ENCODE data around the gene NPRL2.

NPRL2 gene

GRCh38 chr3:50299638-50299928 is 51.0 kb downstream of the NPRL2 start:
- no peaks in the 10 kb centered on the region for H3K9me2 ChIP-seq (replicated peaks; ENCODE audit: insufficient read depth, low read length)
- H3K9ac ChIP-seq (ENCODE audit: low read length), result peak overlapping the region; percentile 66
- no peaks in the 10 kb centered on the region for H3K27me3 ChIP-seq (ENCODE audit: low read length)
- no peaks in the 10 kb centered on the region for H3F3A ChIP-seq (ENCODE audit: insufficient read depth)
- H2AFZ ChIP-seq (ENCODE audit: low read depth, low read length, severe bottlenecking), result peak overlapping the region; percentile 78
- H3K4me2 ChIP-seq (ENCODE audit: low read depth, low read length, poor library complexity, severe bottlenecking), result peak overlapping the region; percentile 76
- H3K79me2 ChIP-seq (ENCODE audit: insufficient read depth, low read length), result no peaks in the 10 kb centered on the region
- peak overlapping the region; percentile 33 for H3K27ac ChIP-seq (ENCODE audit: low read depth, low read length)
- H3K9me3 ChIP-seq (ENCODE audit: insufficient read depth, low read length), result no peaks in the 10 kb centered on the region
- no peaks in the 10 kb centered on the region for H4K20me1 ChIP-seq (ENCODE audit: low read depth, low read length)
- H3K4me3 ChIP-seq (ENCODE audit: insufficient read depth, low read length, poor library complexity, severe bottlenecking), result peak overlapping the region; percentile 57
- no peak for TF ChIP-seq CTCF (IDR thresholded peaks at IDR 0.05; ENCODE audit: insufficient read depth, low read length, poor library complexity, severe bottlenecking)
- no peak for TF ChIP-seq EZH2phosphoT487 (conservative IDR thresholded peaks at IDR 0.05; ENCODE audit: low read length)
- H3K36me3 ChIP-seq (ENCODE audit: low read length), result no peaks in the 10 kb centered on the region

- H2AFZ ChIP-seq (ENCODE audit: low read depth, low read length, severe bottlenecking), result peak within 1 kb of the TSS; percentile 89
Measured at GRCh38 chr3:50298836-50299637, 51.5 kb downstream of the NPRL2 start, which contains the start of the genes HYAL3 and NAA80. Gene HYAL3 (minus strand): TSS chr3:50299405. CDS start chr3:50295602, 3,803 bp downstream. Gene NAA80 (minus strand): TSS chr3:50299405. CDS start chr3:50297463, 1,942 bp downstream.

DNA sequence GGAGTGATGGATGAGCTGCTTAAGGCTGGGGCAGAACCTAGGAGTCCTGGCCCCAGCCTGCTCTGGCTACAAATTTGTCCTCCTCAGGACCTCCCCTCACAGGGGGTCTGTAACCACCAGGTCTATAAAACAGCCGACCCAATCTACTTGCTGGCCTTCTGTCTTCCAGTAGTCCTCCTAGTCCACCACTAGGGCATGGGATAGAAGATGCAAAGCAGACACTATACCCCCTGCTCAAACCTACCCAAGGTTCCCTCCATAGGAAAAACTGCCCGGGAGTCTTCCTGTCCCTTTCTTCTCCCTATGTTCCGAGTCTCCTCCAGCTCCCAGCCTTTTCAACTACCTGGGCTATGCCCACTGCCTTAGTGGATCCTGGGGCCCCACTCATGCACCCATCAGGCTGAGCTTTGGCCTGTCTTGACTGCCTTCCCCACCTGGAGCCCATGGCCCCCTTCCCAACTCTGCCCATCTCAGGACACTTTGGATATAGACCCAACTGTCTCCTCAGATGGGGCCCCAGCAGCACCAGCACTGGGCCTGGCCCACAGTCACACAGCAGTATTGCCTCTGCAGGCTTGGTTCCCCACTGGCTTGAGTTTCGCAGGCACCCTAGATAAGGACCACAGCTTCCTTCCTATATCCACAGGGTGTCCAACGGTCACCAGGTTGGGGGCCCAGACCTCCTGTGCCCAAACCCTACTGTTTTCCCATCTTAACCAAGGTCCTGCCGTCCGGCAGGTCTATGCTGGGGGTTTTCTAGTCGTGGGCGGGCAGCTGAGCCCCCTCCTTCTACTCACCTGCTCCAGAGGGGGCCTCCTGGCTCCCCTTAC is 52.5 kb downstream of the NPRL2 start:
- no peak overlapping the region for H3K27ac ChIP-seq (ENCODE audit: low read depth, low read length)
- no peaks in the 10 kb centered on the region for H3K79me2 ChIP-seq (ENCODE audit: insufficient read depth, low read length)

More at GRCh38 chr3:50298836-50299637, 51.5 kb downstream of the NPRL2 start, which contains the start of the genes HYAL3 and NAA80:
- Histone ChIP-seq H4K20me1 (ENCODE audit: low read depth, low read length) (no peaks in the 10 kb centered on the region), H3K27me3 (ENCODE audit: low read length) (no peaks in the 10 kb centered on the region), H3K4me3 (ENCODE audit: insufficient read depth, low read length, poor library complexity, severe bottlenecking) (peak within 1 kb of the TSS; percentile 81), H3K27ac (ENCODE audit: low read depth, low read length) (peak within 1 kb of the TSS; percentile 45), H3K4me2 (ENCODE audit: low read depth, low read length, poor library complexity, severe bottlenecking) (peak within 1 kb of the TSS; percentile 79), H3K36me3 (ENCODE audit: low read length) (no peaks in the 10 kb centered on the region), H3K9me2 (replicated peaks; ENCODE audit: insufficient read depth, low read length) (no peaks in the 10 kb centered on the region), H3F3A (ENCODE audit: insufficient read depth) (no peaks in the 10 kb centered on the region), H3K9ac (ENCODE audit: low read length) (peak within 1 kb of the TSS; percentile 74), H3K9me3 (ENCODE audit: insufficient read depth, low read length) (no peaks in the 10 kb centered on the region), H3K79me2 (ENCODE audit: insufficient read depth, low read length) (no peaks in the 10 kb centered on the region)
- peak; percentile 18 for TF ChIP-seq CTCF (IDR thresholded peaks at IDR 0.05; ENCODE audit: insufficient read depth, low read length, poor library complexity, severe bottlenecking)
- no peak for TF ChIP-seq EZH2phosphoT487 (conservative IDR thresholded peaks at IDR 0.05; ENCODE audit: low read length)

More for the DNA sequence above, 52.5 kb downstream of the NPRL2 start:
- Histone ChIP-seq H3K9me2 (replicated peaks; ENCODE audit: insufficient read depth, low read length) (no peaks in the 10 kb centered on the region), H3K4me3 (ENCODE audit: insufficient read depth, low read length, poor library complexity, severe bottlenecking) (peak overlapping the region; percentile 81), H3K27me3 (ENCODE audit: low read length) (no peaks in the 10 kb centered on the region), H4K20me1 (ENCODE audit: low read depth, low read length) (no peaks in the 10 kb centered on the region), H3K36me3 (ENCODE audit: low read length) (no peaks in the 10 kb centered on the region), H3K9ac (ENCODE audit: low read length) (peak overlapping the region; percentile 74), H2AFZ (ENCODE audit: low read depth, low read length, severe bottlenecking) (no peak overlapping the region), H3K4me2 (ENCODE audit: low read depth, low read length, poor library complexity, severe bottlenecking) (peak overlapping the region; percentile 79), H3F3A (ENCODE audit: insufficient read depth) (no peaks in the 10 kb centered on the region), H3K9me3 (ENCODE audit: insufficient read depth, low read length) (no peaks in the 10 kb centered on the region)
- no peak for TF ChIP-seq EZH2phosphoT487 (conservative IDR thresholded peaks at IDR 0.05; ENCODE audit: low read length)
- TF ChIP-seq CTCF (IDR thresholded peaks at IDR 0.05; ENCODE audit: insufficient read depth, low read length, poor library complexity, severe bottlenecking), result no peak

All from SU-DHL-6 (cell line).